ENCODE results near the gene SPNS3. TPM values are rescaled to one million over a fixed set of nuclear protein-coding genes. Genes with fewer than 3 reads are reported as not detected.

Gene SPNS3
- total and polyA plus RNA-seq, 3 donors from 2014 or later = 0.39 to 1.4 (median 0.75) TPM

DNA sequence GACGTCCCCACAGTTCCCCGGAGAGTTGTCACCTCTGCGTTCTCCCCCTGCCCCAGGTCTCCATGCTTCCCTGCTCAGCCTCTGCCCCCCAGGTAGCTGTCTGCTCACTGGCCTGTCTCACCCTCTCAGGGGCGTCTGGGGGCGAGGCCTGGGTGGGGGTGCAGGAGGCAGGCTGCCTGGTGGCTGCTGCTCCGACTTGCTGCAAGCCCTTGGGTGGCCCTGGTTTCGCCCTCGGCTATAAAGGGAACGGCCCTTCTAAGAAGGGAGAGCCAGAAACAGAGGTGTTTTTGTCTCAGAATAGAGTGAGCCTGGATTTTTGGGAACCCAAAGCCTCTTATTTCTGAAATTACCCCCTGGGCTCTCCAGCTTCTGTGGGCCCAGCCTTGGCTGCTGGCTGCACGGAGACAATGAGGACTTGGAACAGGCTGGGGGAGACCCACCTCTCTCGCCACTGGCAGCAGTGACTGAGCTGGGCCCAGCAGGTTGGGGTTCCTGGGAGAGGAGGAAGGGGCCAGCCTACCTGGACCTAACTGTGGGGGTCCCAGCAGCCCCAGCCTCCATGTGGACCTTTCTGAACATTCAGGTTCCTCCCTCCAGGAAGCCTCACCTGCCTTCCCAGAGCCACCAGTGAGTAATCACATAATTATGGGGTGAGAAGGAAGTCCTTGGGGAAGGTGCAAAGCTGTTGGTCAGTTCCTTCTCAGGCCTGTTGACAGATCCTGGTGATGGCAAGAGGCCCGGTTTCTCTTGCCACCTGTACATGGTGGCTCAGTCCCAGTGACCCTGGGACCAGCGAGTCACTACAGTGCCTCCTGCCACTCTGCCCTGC, 49.5 kb downstream of the SPNS3 start:
- WGBS, 2 donors = 83 to 86% methylated on average over 11 to 13 of the region's 13 CpGs
- intact Hi-C loops (cut with DNase I; ENCODE audit: low total_unique reads) = no loop called here
- Histone ChIP-seq H3K27me3 (no peaks in the 10 kb centered on the region), H3K4me3 (no peak overlapping the region), H3K36me3 (ENCODE audit: low read depth, missing control alignments) (no peaks in the 10 kb centered on the region), H3K4me1 (no peaks in the 10 kb centered on the region), H3K9me3 (no peaks in the 10 kb centered on the region), H3K27ac (no peak overlapping the region)
- TF ChIP-seq POLR2A (IDR thresholded peaks at IDR 0.05) = no peak
- TF ChIP-seq, protein P1, sequence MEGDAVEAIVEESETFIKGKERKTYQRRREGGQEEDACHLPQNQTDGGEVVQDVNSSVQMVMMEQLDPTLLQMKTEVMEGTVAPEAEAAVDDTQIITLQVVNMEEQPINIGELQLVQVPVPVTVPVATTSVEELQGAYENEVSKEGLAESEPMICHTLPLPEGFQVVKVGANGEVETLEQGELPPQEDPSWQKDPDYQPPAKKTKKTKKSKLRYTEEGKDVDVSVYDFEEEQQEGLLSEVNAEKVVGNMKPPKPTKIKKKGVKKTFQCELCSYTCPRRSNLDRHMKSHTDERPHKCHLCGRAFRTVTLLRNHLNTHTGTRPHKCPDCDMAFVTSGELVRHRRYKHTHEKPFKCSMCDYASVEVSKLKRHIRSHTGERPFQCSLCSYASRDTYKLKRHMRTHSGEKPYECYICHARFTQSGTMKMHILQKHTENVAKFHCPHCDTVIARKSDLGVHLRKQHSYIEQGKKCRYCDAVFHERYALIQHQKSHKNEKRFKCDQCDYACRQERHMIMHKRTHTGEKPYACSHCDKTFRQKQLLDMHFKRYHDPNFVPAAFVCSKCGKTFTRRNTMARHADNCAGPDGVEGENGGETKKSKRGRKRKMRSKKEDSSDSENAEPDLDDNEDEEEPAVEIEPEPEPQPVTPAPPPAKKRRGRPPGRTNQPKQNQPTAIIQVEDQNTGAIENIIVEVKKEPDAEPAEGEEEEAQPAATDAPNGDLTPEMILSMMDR (IDR thresholded peaks at IDR 0.05) = no peak
- DNase-seq = no peak

DNA sequence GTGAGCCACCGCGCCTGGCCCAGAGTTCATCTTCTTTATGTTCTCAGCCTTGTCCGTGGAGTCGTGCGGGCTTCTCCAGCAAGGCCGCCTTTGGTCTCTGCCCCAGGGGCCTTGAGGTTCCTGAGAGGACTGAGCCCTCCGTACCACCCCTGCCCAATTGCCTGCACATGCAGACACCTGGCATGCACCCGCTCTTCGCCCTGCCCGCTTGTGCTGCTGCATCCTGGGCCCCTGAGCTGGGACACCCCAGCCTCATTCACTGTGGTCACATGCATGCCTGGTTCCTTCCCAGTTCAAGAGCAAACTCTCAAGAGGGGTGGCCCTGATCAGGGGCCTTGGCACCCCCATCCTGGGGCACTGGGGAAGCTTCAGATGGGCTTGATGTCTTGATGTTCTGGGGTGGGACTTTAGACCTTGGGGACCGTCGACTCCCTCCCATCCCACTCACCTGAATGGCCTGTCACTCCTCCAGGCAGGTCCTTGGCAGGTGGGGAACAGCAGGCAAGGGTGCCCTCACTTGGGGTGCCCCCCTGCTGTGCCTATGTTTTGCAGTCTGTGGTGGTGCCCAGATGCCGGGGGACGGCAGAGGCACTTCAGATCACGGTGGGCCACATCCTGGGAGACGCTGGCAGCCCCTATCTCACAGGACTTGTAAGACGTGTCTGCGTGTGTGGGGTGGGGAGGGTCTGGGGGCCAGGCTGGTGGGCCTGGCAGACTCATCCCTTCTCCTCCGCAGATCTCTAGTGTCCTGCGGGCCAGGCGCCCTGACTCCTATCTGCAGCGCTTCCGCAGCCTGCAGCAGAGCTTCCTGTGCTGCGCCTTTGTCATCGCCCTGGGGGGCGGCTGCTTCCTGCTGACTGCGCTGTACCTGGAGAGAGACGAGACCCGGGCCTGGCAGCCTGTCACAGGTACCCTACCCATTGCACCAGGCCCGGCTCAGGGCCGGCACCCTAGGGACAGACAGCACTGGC, 52.2 kb downstream of the SPNS3 start:
- Histone ChIP-seq H3K9me3 (no peaks in the 10 kb centered on the region), H3K4me3 (no peak overlapping the region), H3K36me3 (ENCODE audit: low read depth, missing control alignments) (no peaks in the 10 kb centered on the region), H3K4me1 (no peaks in the 10 kb centered on the region), H3K27ac (no peak overlapping the region), H3K27me3 (no peaks in the 10 kb centered on the region)
- intact Hi-C loops (cut with DNase I; ENCODE audit: low total_unique reads) = no loop called here
- 89 to 98% methylated on average over 19 to 31 of the region's 31 CpGs for WGBS, 2 donors
- no peak for TF ChIP-seq POLR2A (IDR thresholded peaks at IDR 0.05)
- TF ChIP-seq, protein P1 (IDR thresholded peaks at IDR 0.05) = no peak
- no peak for DNase-seq

DNA sequence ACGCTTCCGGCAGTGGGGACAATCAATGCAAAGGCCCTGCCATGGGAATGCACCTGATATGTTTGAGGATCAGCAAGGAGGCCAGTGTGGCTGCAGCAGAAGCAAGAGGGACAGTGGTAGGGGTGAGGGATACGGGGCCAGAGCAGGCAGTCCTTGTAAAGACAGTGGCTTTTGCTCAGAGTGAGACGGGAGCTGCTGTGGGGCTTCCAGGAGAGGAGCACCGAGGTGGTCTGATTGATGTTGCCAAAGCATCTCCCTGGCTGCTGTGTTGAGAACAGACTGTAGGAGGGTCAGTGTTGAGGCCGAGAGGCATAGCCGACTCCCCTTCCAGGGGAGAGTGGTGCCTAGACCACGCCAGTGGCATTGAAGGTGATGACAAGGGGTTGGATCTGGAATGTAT, 53.6 kb downstream of the SPNS3 start:
- Histone ChIP-seq H3K36me3 (ENCODE audit: low read depth, missing control alignments) (no peaks in the 10 kb centered on the region), H3K27ac (no peak overlapping the region), H3K9me3 (no peaks in the 10 kb centered on the region), H3K27me3 (no peaks in the 10 kb centered on the region), H3K4me3 (no peak overlapping the region), H3K4me1 (no peaks in the 10 kb centered on the region)
- TF ChIP-seq, protein P1 (IDR thresholded peaks at IDR 0.05) = no peak
- TF ChIP-seq POLR2A (IDR thresholded peaks at IDR 0.05) = no peak
- intact Hi-C loops (cut with DNase I; ENCODE audit: low total_unique reads) = no loop called here
- DNase-seq = no peak
- 86 to 89% methylated on average over 8 of the region's 8 CpGs for WGBS, 2 donors

DNA sequence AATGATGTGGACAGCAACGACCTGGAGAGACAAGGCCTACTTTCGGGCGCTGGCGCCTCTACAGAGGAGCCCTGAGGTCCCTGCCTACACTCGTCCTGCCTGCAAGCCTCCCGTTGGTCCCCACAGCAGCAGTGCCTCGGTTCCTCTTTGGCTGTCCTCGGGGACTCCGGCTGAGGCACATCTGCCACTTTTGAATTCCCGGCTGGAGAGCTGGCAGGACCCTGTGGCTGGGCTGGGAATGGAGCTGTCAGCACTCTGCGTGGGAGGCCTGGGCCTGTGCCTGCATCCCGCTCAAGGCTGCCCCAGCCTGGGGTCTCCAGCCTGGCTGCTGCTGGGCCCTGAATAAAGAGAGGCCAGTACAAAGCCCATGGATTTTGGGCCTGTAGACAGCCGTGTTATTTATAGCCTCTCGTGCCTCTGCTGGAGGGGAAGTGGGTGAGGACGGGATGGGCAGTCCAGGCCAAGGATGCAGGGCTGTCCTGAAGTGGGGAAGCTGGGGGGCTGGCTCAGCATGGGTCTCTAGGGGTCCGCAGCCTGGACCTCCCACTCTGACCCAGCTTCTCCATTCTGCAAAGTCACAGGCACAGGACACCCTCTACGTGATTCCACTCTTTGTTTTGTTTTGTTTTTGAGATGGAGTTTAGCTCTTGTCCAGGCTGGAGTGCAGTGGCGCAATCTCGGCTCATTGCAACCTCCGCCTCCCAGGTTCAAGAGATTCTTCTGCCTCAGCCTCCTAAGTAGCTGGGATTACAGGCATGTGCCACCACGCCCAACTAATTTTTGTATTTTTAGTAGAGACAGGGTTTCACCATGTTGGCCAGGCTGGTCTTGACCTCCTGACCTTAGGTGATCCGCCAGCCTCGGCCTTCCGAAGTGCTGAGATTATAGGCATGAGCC, 54.3 kb downstream of the SPNS3 start:
- Histone ChIP-seq H3K36me3 (ENCODE audit: low read depth, missing control alignments) (no peaks in the 10 kb centered on the region), H3K27me3 (no peaks in the 10 kb centered on the region), H3K9me3 (no peaks in the 10 kb centered on the region), H3K27ac (no peak overlapping the region), H3K4me1 (no peaks in the 10 kb centered on the region), H3K4me3 (no peak overlapping the region)
- intact Hi-C loops (cut with DNase I; ENCODE audit: low total_unique reads) = no loop called here
- no peak for TF ChIP-seq POLR2A (IDR thresholded peaks at IDR 0.05)
- TF ChIP-seq, protein P1 (IDR thresholded peaks at IDR 0.05) = no peak
- WGBS, 2 donors = 78 to 85% methylated on average over 12 to 24 of the region's 24 CpGs
- DNase-seq = no peak
